ENCODE measurements around the gene DRGX. TPM values are rescaled to one million over a fixed set of nuclear protein-coding genes. Genes with fewer than 3 reads are reported as not detected.

The DRGX gene
- total and polyA plus RNA-seq, 2 donors: 0.04 to 0.26 TPM

DNA sequence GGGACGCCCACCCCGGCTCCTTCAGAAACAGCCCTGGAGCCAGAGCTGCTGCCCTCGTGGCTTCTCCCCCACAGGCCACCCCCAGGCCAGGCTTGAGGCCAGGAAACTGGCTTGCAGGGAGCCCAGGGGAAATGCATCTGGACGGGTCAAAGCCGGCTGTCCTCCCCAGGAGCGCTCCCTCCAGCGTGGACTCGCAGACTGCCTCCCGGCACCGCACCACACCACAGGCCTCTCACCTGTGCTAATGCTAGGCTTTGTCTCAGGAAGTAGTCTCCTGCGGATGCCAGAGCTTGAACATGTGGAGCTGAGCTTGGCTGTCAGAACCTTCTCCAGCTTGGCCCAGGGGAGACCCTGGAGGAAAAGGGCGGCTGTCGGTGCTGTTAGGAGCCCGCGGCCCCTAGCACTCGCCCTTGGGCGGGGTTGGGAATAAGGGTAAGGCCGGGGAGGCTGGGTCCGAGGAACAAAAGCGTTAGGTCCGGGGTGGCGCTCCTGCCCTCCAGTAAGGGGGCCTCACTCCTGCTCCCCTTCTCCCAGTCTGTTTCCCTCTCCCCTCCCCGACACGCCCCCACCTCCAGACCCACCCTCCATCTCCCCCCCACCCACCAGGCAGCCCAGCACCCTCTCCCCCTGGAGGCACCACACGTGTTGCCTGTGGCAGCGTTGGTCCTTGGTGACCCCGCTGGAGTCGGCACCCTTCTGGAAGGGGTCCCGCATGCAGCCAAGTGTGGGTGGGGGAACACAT lies 21.6 kb upstream of the DRGX start:
- Histone ChIP-seq H3K4me1 (ENCODE audit: insufficient read depth) (no peaks in the 10 kb centered on the region), H3K36me3 (ENCODE audit: insufficient read depth) (no peaks in the 10 kb centered on the region), H3K4me3 (ENCODE audit: low read depth, low read length) (no peak overlapping the region), H3K27ac (ENCODE audit: low read depth) (no peak overlapping the region)
- no peak for DNase-seq (ENCODE audit: extremely low spot score)
- 79% methylated on average over 29 of the region's 29 CpGs for WGBS

DNA sequence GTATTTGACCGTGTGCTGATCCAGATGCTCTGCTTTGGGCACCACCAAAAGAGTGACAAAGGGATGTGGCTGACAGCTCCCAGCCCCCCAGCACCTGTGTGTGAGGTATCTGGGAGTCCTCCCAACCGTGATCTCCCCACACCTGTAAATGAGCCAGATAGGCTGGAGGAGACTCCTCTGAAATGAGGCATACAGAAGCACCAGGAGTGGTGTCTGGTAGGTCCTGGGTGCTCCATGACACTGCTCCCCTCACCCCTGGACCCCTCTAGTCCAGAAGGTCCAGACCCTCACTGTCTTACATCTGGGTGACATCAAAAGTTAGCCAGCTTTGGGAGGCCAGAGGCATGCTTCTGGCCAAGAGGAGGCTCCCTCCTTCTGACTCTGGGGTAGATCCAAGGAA lies 20.0 kb upstream of the DRGX start:
- H3K27ac ChIP-seq (ENCODE audit: low read depth): no peak overlapping the region
- no peak for DNase-seq (ENCODE audit: extremely low spot score)
- H3K4me1 ChIP-seq (ENCODE audit: insufficient read depth): no peaks in the 10 kb centered on the region
- 69% methylated on average over 2 of the region's 2 CpGs for WGBS
- no peaks in the 10 kb centered on the region for H3K36me3 ChIP-seq (ENCODE audit: insufficient read depth)
- no peak overlapping the region for H3K4me3 ChIP-seq (ENCODE audit: low read depth, low read length)

DNA sequence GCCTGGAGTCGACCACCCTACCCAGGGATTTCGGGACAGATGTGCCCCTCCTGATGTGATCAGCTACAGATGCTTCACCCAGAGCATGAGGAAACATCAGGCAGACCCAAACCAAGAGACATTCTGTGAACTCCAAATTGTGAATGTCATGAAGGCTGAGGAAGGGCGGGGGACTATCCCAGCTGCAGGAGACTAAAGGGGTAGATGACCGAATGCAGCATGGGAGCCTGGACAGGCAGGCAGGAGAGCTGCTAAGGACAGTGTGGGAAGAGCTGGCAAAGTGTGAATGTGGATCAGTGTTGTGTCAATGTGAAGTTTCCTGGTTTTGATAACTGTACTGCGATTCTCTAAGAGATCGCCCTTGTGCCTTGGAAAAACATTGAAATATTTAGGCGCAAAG lies 19.2 kb upstream of the DRGX start:
- Histone ChIP-seq H3K4me3 (ENCODE audit: low read depth, low read length) (no peak overlapping the region), H3K27ac (ENCODE audit: low read depth) (no peak overlapping the region), H3K36me3 (ENCODE audit: insufficient read depth) (no peaks in the 10 kb centered on the region), H3K4me1 (ENCODE audit: insufficient read depth) (no peaks in the 10 kb centered on the region)
- 83% methylated on average over 7 of the region's 7 CpGs for WGBS
- no peak for DNase-seq (ENCODE audit: extremely low spot score)

DNA sequence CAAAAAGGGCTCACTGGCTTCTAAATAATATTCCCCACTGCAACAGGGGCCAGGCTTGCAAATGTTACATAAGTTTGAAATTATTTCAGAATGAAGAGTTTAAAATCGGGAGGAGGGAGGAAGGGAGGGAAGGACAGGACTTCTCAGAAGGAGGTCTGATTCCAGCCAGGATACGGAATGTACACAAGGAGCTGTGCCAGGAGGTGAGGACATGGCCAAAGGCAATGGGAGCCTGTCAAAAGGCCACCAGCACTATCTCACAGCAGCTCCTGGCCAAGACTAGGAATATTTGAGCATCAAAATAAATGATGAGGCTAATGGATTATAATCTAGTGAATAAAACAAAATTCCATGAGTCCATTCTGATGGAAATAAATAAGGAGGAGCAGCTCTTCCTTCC lies 18.6 kb upstream of the DRGX start:
- H3K4me1 ChIP-seq (ENCODE audit: insufficient read depth): no peaks in the 10 kb centered on the region
- no peak overlapping the region for H3K4me3 ChIP-seq (ENCODE audit: low read depth, low read length)
- no peak for DNase-seq (ENCODE audit: extremely low spot score)
- no peaks in the 10 kb centered on the region for H3K36me3 ChIP-seq (ENCODE audit: insufficient read depth)
- no peak overlapping the region for H3K27ac ChIP-seq (ENCODE audit: low read depth)
- 46% methylated on average over 2 of the region's 2 CpGs for WGBS

DNA sequence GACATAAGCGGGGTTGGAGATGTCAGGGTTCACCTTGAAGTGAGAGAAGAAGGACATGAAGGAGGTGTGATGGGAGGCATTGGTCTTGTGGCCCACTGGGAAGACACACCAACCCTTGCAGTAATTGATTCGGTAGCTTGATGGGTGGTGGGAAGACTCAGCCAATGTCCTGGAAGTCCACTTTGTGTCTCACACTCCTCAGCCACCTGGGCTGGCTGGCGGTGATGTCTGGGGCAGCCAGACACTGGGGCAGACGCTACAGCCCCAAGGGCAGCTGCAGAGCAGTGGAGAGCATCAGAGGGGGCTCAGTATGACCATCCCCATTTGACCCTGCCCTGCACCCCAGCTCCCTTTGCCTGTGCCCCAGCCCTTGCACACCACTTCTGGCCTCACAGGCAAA lies 16.7 kb upstream of the DRGX start:
- Histone ChIP-seq H3K27ac (ENCODE audit: low read depth) (no peak overlapping the region), H3K36me3 (ENCODE audit: insufficient read depth) (no peaks in the 10 kb centered on the region), H3K4me3 (ENCODE audit: low read depth, low read length) (no peak overlapping the region), H3K4me1 (ENCODE audit: insufficient read depth) (no peaks in the 10 kb centered on the region)
- WGBS: 86% methylated on average over 4 of the region's 4 CpGs
- DNase-seq (ENCODE audit: extremely low spot score): no peak

GRCh38 chr10:49410365-49411074 lies 14.6 kb upstream of the DRGX start:
- H3K4me1 ChIP-seq (ENCODE audit: insufficient read depth): no peaks in the 10 kb centered on the region
- WGBS: 55% methylated on average over 7 of the region's 7 CpGs
- H3K4me3 ChIP-seq (ENCODE audit: low read depth, low read length): no peak overlapping the region
- H3K27ac ChIP-seq (ENCODE audit: low read depth): no peak overlapping the region
- DNase-seq (ENCODE audit: extremely low spot score): no peak
- H3K36me3 ChIP-seq (ENCODE audit: insufficient read depth): no peaks in the 10 kb centered on the region

GRCh38 chr10:49409755-49410154 lies 13.9 kb upstream of the DRGX start:
- Histone ChIP-seq H3K4me1 (ENCODE audit: insufficient read depth) (no peaks in the 10 kb centered on the region), H3K36me3 (ENCODE audit: insufficient read depth) (no peaks in the 10 kb centered on the region), H3K27ac (ENCODE audit: low read depth) (no peak overlapping the region), H3K4me3 (ENCODE audit: low read depth, low read length) (no peak overlapping the region)
- DNase-seq (ENCODE audit: extremely low spot score): no peak
- 85% methylated on average over 4 of the region's 4 CpGs for WGBS

GRCh38 chr10:49408519-49409306 lies 12.8 kb upstream of the DRGX start:
- Histone ChIP-seq H3K4me3 (ENCODE audit: low read depth, low read length) (no peak overlapping the region), H3K36me3 (ENCODE audit: insufficient read depth) (no peaks in the 10 kb centered on the region), H3K4me1 (ENCODE audit: insufficient read depth) (no peaks in the 10 kb centered on the region), H3K27ac (ENCODE audit: low read depth) (no peak overlapping the region)
- no peak for DNase-seq (ENCODE audit: extremely low spot score)
- 62% methylated on average over 13 of the region's 13 CpGs for WGBS

DNA sequence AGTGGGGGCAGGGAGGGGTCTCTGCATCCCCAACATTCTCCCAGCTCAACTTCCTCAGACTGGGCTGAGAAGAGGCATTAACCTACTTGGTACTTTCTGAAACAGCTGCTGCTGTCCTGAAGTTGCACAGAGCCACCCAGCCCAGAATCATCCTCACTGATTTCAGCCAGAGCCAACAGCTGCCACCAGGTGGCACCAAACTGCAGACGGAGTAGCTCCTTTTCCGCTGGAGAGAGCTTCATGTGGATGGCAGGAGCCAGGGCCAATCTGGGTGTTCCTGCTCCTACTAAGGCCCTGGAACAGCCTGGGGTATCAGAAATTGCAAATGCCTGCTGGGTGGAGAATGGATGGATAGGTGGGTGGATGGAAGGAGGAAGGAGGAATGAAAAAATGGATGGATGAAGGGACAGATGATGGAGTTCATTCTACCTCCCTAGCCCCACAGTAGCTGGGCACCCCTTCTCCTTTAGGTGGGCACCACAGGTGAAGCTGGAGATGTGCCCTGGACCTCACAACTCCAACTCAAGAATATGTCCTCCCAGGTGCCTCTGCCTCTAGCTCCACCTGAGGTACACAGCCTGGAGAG lies 11.8 kb upstream of the DRGX start:
- H3K36me3 ChIP-seq (ENCODE audit: insufficient read depth): no peaks in the 10 kb centered on the region
- no peaks in the 10 kb centered on the region for H3K4me1 ChIP-seq (ENCODE audit: insufficient read depth)
- H3K27ac ChIP-seq (ENCODE audit: low read depth): no peak overlapping the region
- 3% methylated on average over 2 of the region's 2 CpGs for WGBS
- no peak overlapping the region for H3K4me3 ChIP-seq (ENCODE audit: low read depth, low read length)
- DNase-seq (ENCODE audit: extremely low spot score): no peak

DNA sequence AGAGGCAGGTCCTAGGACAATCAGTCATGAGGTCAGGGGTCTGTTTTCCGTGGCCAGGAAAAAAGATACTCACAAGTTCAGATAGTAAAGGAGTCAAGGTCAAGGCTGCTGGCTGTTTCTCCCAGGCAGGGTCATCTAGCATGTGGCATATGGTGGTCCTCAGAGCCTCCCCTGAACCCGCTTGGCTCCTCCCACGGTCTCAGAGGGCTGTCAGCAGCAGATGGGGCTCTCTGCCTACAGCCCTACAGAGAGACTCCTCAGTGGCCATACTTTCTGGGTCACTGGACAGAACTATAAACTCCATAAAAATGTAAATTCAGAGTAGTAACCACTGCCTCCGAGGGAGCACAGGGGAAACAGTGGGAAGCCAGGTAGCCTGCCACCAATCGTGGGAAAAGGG lies 11.3 kb upstream of the DRGX start:
- H3K36me3 ChIP-seq (ENCODE audit: insufficient read depth): no peaks in the 10 kb centered on the region
- no peak overlapping the region for H3K4me3 ChIP-seq (ENCODE audit: low read depth, low read length)
- WGBS: 66% methylated on average over 5 of the region's 5 CpGs
- no peaks in the 10 kb centered on the region for H3K4me1 ChIP-seq (ENCODE audit: insufficient read depth)
- H3K27ac ChIP-seq (ENCODE audit: low read depth): no peak overlapping the region
- DNase-seq (ENCODE audit: extremely low spot score): no peak

DNA sequence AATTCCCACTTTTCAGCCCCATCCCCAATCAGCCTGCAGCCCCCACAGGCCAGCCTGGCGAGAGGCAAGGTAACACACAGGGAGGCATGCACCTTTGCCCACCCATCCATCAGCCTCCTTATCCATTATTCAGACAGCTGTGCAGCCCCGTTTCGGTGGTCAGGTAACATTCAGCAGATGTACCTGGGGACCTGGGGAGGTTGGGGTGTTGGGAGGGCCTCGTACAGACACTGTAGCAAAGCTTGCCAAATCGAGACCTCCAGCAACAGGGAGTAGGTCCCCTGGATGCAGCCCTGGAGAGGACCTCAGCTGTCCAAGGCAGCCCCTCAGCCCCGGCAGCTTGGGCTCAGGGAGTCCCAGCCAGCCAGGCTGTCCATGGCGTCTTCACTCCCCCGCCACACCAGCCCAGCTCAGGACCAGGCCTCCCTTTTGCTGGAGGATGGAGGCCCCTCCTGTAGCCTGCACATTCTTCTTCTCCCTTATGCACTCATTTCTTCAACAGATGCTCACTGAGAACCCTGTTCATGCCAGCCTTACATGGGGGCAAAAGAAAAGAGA lies 8.5 kb upstream of the DRGX start:
- Histone ChIP-seq H3K27ac (ENCODE audit: low read depth) (no peak overlapping the region), H3K4me1 (ENCODE audit: insufficient read depth) (no peaks in the 10 kb centered on the region), H3K36me3 (ENCODE audit: insufficient read depth) (no peaks in the 10 kb centered on the region), H3K4me3 (ENCODE audit: low read depth, low read length) (no peak overlapping the region)
- no peak for DNase-seq (ENCODE audit: extremely low spot score)
- 77% methylated on average over 8 of the region's 8 CpGs for WGBS

DNA sequence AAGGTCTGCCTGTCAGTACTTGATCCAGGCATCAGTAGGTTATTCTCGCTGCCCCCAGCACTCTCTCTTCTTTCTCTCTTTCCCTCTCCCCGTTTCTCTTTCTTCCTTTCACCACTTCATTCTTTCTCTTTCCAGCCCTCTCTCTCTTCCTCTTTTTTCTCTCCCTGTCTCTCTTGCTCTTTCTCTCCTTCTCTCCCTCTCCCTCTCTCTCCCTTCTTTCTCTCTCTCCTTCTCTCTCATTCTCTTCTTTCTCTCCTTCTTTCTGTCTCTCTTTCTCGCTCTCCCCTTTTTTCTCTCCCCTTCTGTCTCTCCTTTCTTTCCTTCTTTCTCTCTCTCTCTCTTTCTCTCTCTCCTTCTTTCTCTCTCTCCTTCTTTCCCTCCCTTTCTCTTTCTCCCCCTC lies 7.5 kb upstream of the DRGX start:
- H3K36me3 ChIP-seq (ENCODE audit: insufficient read depth): no peaks in the 10 kb centered on the region
- DNase-seq (ENCODE audit: extremely low spot score): no peak
- no peaks in the 10 kb centered on the region for H3K4me1 ChIP-seq (ENCODE audit: insufficient read depth)
- WGBS: 58% methylated on average over 3 of the region's 3 CpGs
- H3K27ac ChIP-seq (ENCODE audit: low read depth): no peak overlapping the region
- H3K4me3 ChIP-seq (ENCODE audit: low read depth, low read length): no peak overlapping the region

DNA sequence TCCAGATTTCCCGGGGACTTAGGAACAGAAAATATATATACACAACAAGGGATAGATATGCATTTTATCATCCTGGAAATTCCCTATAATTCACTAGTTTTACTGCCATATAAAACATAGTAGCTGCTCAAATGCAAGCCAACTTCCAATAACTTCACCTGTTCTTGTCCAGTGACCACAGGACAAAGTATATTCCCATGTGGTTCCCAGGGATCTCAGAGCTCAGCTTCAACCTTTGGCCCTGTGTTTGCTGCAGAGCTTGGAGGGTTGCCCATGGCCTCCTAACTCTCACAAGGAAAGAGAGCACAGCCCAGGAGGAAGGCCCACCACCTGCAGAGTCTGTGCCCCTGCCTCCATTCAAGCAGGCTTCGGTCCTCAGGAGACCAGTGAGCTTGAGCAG lies 4.5 kb upstream of the DRGX start:
- WGBS: 81% methylated on average over 2 of the region's 2 CpGs
- Histone ChIP-seq H3K4me3 (ENCODE audit: low read depth, low read length) (no peak overlapping the region), H3K27ac (ENCODE audit: low read depth) (no peak overlapping the region), H3K4me1 (ENCODE audit: insufficient read depth) (no peaks in the 10 kb centered on the region), H3K36me3 (ENCODE audit: insufficient read depth) (no peaks in the 10 kb centered on the region)
- DNase-seq (ENCODE audit: extremely low spot score): no peak
